Measurements from ENCODE around the gene PTGR3. TPM values are rescaled to one million over a fixed set of nuclear protein-coding genes. Genes with fewer than 3 reads are reported as not detected.

The PTGR3 gene
- total RNA-seq, 1 donor from 2014 or later: 26.3 TPM

- Mint-ChIP-seq H3K36me3 (ENCODE audit: low read depth, unreplicated experiment) (no peaks in the 10 kb centered on the region), H3K9me3 (ENCODE audit: unreplicated experiment) (no peaks in the 10 kb centered on the region), H3K4me1 (ENCODE audit: unreplicated experiment) (peaks cover 4% of the 10 kb centered on the region), H3K27ac (ENCODE audit: unreplicated experiment) (no peak overlapping the region), H3K27me3 (ENCODE audit: unreplicated experiment) (peaks cover 5% of the 10 kb centered on the region), H3K4me3 (ENCODE audit: unreplicated experiment) (no peak overlapping the region)
- DNase-seq (ENCODE audit: low spot score): no peak
- no peak for TF ChIP-seq CTCF (IDR thresholded peaks at IDR 0.05; ENCODE audit: unreplicated experiment)
Observed at GRCh38 chr18:75159238-75159518, 49.8 kb downstream of the PTGR3 start.

Other genes with a start within 250 kb of the PTGR3 start
- gene TSHZ1, start 1.7 kb upstream of the PTGR3 start, total RNA-seq (ENCODE audit: unreplicated experiment): 16.3 TPM
- not detected for gene SMIM21, start 218.6 kb upstream of the PTGR3 start, total RNA-seq (ENCODE audit: unreplicated experiment)